DMS153 treated with DMSO at 0.1 percent for 48 hours (cell line): ENCODE data around the gene RAD51B.
A peak's percentile ranks its signal among the peaks of the same experiment; 100 is the strongest.
"Not testable (repeated sequence)": the region's sequence is repeated elsewhere in the genome, so short reads cannot be mapped to it uniquely, and the experiment has no call there.

Experiments
- DNase-seq: peaks from one replicate; lab custom pipeline; 2025; ENCODE audit not compliant: unreplicated experiment; lab: John Stamatoyannopoulos, UW

The RAD51B gene

DNA sequence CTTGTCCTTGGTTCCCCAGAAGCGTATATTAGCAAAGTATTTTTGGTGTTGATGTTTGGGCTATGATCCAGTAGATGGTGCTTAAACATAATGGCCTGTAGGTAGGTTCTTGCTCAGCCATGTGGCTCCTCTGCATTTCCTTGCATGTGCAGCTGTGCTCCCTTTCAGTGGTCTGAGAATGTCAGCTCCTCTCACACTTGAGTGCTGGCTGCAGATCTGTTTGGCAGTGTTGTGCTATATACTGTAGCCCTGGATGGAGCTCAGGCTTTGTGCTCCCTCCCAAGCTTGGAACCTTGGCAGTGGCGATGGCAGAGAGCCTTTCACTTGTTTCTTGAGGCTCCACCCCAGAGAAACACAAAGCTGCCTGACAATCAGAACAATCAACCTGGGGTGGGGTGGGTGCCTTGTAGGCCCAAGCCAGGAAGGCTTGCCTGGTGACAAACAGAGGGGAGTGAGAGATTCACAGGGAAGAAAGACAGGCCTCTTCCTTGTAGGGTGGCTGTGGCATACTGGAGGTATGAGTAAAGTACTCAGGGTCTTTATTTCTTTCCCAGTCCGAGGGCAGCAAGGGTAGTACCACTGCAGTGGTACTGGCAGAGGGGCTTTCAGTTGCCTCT, 255.3 kb downstream of the RAD51B start:
- DNase-seq = no peak

DNA sequence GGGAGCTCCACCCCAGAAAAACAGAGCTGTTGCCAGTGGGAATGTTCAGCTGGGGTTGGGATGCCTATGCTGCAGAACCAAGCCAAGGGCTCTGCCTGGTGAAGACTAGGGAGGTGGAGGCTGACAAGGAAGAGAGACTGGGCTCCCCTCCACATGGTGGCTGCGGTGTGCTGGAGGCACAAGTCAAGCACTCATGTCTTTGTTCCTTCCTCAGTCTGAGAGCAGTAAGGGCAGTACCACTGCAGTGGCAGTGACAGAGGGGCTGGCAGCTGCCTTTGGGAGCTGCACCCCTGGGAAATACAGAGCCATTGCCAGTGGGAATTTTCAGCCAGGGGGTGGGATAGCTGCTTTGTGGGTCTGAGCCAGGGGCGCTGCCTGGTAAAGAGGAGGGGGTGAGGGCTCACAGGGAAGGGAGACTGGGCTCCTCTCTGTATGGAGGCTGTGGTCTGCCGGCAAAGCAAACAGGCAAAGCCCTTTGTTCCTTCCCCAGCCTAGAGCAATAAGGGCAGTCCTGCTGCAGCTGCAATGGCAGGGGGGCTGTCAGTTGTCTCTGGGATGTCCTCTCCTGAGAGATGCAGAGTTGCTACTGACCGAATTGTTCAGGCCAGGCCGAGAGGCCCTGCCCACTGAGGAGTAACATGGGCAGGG, 255.9 kb downstream of the RAD51B start:
- DNase-seq = no peak

- DNase-seq = no peak
Observed at GRCh38 chr14:68076451-68076850, 256.9 kb downstream of the RAD51B start.

DNA sequence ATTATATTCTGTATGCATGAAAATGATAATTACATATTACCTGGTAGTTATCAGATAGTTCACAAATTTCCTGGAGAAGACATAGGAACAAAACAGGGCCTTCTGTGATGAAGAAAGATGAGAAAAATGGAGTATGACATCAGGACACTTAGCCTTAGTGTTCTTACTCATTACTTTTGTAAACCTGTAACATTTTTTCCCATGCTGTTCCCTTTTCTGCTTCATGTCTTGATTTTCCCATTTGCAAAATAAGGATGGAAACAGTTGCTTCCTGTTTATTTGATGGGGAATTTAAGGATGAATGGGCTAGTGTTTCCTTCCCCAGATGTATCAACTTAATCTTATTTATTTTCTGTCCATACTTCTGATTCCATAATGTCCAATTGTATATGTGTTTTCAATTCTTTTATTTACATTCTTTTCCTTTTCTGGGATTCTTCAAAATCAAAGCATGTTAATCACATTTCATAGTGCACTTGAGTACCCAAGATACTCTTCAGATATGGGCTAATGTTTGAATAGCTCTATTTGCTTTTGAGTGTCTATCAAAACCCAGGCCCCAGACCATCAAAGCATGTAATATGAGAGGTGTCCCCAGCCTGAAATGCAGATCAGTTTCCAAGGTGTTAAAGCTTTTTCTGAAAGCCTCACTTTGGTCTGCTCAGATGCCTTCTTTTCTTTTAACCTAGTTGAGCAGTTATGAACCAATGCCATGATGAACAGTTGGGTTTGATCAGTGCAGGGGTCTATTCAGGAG, 260.5 kb downstream of the RAD51B start:
- DNase-seq = peak; percentile 18

DNA sequence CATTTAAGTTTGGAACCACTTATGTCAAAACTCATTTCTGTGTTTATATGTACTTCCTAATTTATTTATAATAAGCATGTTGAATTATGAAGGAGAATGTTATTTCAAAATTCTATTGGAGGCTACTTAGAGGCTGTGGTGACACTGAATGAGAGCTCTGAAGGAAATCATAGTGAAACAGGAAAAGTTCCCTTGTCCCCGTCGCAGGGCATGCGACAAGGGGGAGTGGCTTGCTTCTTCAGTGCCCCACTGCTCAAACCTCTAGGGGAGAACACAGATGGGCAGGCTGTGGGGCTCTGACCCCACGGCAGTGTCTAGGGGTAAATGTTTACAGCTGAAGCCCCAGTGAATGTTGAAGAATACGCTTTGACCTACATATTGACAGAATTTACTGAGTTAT, 261.9 kb downstream of the RAD51B start:
- no peak for DNase-seq

GRCh38 chr14:68082698-68083291, 263.2 kb downstream of the RAD51B start:
- no peak for DNase-seq

DNA sequence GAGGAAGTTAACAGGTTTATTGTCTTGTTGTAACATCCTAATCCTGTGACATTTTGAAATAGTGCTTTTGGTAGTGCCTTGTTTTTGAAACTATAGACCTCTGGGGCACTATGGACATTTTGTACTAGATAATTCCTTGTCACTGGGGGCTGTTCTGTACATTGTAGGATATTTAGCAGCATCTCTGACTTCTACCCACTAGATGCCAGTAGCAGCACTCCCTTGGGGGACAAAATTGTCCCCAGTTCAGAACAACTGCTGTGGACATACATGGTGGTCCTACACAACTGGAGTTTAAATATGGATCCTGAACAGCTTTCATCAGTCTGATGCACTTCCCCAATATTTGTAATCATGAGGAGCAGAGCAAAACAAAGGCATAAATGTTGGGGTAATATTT, 264.7 kb downstream of the RAD51B start:
- no peak for DNase-seq

DNA sequence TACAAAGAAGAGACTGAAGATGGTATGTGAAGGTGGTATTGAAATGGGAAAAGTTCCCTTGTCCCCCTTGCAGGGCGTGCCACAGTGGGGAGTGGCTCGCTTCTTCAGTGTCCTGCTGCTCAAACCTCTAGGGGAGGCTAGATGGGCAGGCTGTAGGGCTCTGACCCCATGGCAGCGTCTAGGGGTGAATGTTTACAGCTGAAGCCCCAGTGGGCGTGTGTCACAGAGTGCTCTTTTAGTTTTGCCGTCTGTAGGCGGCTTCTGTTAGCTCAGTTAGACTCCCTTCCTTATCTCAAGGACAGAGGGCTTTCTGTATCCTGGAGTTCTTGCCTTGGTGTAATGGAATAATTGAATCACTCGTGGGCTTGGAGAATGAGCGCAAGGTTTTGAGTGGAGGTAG, 266.2 kb downstream of the RAD51B start:
- no peak for DNase-seq

- DNase-seq = peak; percentile 45
Observed at GRCh38 chr14:68088451-68088854, 268.9 kb downstream of the RAD51B start.

- DNase-seq = peak; percentile 97
Observed at GRCh38 chr14:68089146-68089731, 269.7 kb downstream of the RAD51B start.

DNA sequence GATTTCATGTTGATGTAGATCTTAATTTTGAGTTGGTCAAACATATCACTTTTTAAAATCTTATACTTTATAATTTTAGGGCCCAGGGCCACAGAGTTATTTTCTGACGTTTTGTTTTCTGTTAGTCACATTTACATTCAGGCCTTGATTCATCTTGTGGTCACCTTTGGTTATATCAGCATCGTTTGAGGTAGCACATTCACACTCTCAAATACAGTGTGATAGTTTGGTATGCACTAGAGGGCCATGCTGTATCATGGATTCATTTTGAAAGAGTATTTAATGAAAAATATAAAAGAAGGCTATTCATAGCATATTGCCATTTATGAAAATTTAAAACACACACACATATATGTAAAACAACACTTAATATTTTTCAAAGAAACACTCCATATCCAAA, 274.6 kb downstream of the RAD51B start:
- no peak for DNase-seq

DNA sequence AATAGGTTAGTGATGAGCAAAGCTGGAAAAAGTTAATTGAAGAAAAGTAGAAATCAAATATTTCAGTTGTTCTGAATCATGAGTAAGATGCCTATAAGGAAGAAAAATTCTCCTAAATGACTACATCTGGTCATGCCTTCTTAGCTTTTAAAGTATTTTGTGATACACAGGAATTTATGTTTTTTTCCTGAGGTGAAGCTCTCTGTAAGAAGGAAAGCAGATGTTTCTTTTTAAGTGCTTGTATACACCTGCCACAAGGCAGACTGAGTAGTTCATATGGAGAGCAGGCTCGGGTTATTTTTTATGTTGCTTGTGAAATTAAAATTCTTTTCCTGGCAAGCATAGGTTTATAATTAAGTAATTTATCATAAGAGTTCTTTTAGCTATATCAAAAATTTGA, 275.2 kb downstream of the RAD51B start:
- DNase-seq = no peak

GRCh38 chr14:68097727-68098126, 278.1 kb downstream of the RAD51B start:
- DNase-seq = no peak

GRCh38 chr14:68098834-68099233, 279.3 kb downstream of the RAD51B start:
- no peak for DNase-seq

- DNase-seq = no peak
Observed at GRCh38 chr14:68099495-68100045, 280.0 kb downstream of the RAD51B start.

DNA sequence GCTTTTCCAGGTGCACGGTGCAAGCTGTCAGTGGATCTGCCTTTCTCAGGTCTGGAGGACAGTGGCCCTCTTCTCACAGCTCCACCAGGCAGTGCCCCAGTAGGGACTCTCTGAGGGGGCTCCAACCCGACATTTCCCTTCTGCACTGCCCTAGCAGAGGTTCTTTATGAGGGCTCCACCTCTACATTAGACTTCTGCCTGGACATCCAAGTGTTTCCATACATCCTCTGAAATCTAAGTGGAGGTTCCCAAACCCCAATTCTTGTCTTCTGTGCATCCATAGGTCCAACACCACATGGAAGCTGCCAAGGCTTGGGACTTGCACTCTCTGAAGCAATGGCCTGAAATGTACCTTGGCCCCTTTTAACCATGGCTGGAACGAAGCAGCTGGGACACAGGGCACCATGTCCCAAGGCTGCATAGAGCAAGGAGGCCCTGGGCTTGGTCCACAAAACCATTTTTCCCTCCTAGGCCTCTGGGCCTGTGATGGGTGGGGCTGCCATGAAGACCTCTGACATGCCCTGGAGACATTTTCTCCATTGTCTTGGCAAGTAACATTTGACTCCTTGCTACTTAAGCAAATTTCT, 282.2 kb downstream of the RAD51B start:
- not testable (repeated sequence) for DNase-seq

- DNase-seq = no peak
Observed at GRCh38 chr14:68103853-68104252, 284.3 kb downstream of the RAD51B start.

DNA sequence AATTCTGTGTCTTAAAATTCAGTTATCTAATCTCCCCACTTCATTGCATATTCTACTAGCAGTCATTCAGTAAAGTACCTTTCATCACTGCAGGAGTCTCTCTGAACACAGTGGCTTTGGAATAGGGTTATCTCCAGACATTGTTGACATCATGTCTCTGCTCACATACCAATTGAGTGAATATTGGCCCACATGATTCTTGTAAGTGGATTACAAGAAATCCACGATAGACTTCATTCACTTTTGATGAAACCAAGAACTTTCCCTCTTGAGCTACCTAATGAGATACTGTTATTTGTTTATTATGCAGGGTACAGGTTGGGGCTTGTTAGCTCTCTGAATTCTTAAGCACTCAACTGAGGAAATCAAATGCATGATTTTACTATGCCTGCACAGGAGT, 284.9 kb downstream of the RAD51B start:
- no peak for DNase-seq

DNA sequence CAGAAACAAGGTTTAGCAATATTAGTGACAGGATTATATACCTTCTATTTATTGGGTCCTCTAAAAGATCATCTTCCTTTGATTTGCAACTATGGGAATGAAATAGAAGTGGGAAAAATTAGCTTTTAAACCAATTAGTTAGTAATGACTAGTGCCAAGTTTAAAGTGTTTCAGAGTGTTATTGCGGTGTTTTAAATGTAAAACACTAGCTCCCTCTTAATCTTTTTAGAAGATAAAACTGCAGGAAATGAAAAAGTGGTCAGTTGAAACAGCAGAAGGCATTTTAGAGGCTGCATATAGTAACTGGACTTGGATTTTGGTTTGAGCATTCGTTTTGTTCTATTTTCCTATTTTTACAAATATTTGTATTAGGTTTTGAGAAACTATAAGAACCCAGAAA, 286.2 kb downstream of the RAD51B start:
- no peak for DNase-seq

DNA sequence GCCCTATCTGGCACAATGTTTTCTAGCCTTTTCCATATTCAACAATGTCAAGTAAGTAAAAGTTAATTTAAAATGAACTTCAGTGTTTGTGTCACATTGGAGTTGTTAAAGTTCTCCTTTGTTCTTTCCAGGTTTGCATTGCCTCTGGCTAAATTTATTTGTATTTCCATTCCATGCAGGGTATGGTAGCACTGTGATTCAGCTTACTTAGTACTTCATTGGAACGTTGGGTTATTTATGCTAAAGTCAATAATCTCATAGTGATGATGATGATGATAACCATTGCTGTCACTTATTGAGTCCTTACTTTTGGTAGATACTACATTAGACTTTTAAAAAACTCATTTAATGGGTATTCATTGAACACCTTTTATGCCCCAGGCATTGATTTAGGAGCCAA, 286.9 kb downstream of the RAD51B start:
- no peak for DNase-seq

- DNase-seq = no peak
Observed at GRCh38 chr14:68106905-68107304, 287.3 kb downstream of the RAD51B start.
